Measurements from ENCODE around the gene TUBGCP6. TPM values are rescaled to one million over a fixed set of nuclear protein-coding genes. Genes with fewer than 3 reads are reported as not detected.

Gene TUBGCP6
- total RNA-seq, 1 donor from 2014 or later: 26.3 TPM

Other genes starting within 250 kb of the TUBGCP6 start
- gene IL17REL, start 232.3 kb downstream of the TUBGCP6 start, total RNA-seq: not detected in 2 replicates
- not detected in 2 replicates for gene TTLL8, start 186.7 kb downstream of the TUBGCP6 start, total RNA-seq
- 0.09 and 0.70 TPM in 2 replicates for gene MLC1, start 159.6 kb downstream of the TUBGCP6 start, total RNA-seq
- 0.61 and 0.62 TPM in 2 replicates for gene MOV10L1, start 155.0 kb downstream of the TUBGCP6 start, total RNA-seq
- 2.3 and 2.8 TPM in 2 replicates for gene PANX2, start 74.3 kb downstream of the TUBGCP6 start, total RNA-seq
- 34.0 and 35.7 TPM in 2 replicates for gene TRABD, start 59.1 kb downstream of the TUBGCP6 start, total RNA-seq
- 16.9 and 18.5 TPM in 2 replicates for gene SELENOO, start 44.0 kb downstream of the TUBGCP6 start, total RNA-seq
- 36.8 and 46.5 TPM in 2 replicates for gene HDAC10, start 6.2 kb upstream of the TUBGCP6 start, total RNA-seq
- 29.1 and 36.4 TPM in 2 replicates for gene MAPK12, start 16.7 kb upstream of the TUBGCP6 start, total RNA-seq
- gene MAPK11, start 25.4 kb upstream of the TUBGCP6 start, total RNA-seq: 19.6 and 22.4 TPM in 2 replicates
- gene PLXNB2, start 62.6 kb upstream of the TUBGCP6 start, total RNA-seq: 327 and 376 TPM in 2 replicates
- gene DENND6B, start 82.0 kb upstream of the TUBGCP6 start, total RNA-seq: 5.4 and 5.8 TPM in 2 replicates
- 47.9 and 48.3 TPM in 2 replicates for gene PPP6R2, start 98.3 kb upstream of the TUBGCP6 start, total RNA-seq
- gene SBF1, start 230.0 kb upstream of the TUBGCP6 start, total RNA-seq: 69.6 and 75.4 TPM in 2 replicates
- 23.0 and 26.3 TPM in 2 replicates for gene ADM2, start 236.5 kb upstream of the TUBGCP6 start, total RNA-seq
- gene MIOX, start 241.8 kb upstream of the TUBGCP6 start, total RNA-seq: 0.91 and 1.2 TPM in 2 replicates